Measurements from ENCODE around the gene GJC2. TPM values are rescaled to one million over a fixed set of nuclear protein-coding genes. Genes with fewer than 3 reads are reported as not detected.
A peak's percentile ranks its signal among the peaks of the same experiment; 100 is the strongest.

Gene GJC2
- total RNA-seq, 1 donor from 2014 or later, result 1.3 TPM

GRCh38 chr1:228134591-228134990, 15.1 kb upstream of the GJC2 start:
- H3K9me3 Mint-ChIP-seq, result no peaks in the 10 kb centered on the region
- no peak for DNase-seq (ENCODE audit: extremely low spot score, unreplicated experiment)
- no peak overlapping the region for H3K27ac Mint-ChIP-seq
- no peak overlapping the region for H3K4me3 Mint-ChIP-seq
- peaks cover 33% of the 10 kb centered on the region for H3K27me3 Mint-ChIP-seq
- no peaks in the 10 kb centered on the region for H3K36me3 Mint-ChIP-seq
- no peak for TF ChIP-seq CTCF (conservative IDR thresholded peaks at IDR 0.05)
- peaks cover 7% of the 10 kb centered on the region for H3K4me1 Mint-ChIP-seq (ENCODE audit: unreplicated experiment)

- DNase-seq (ENCODE audit: extremely low spot score, unreplicated experiment), result no peak
- no peak for TF ChIP-seq CTCF (conservative IDR thresholded peaks at IDR 0.05)
- H3K4me3 Mint-ChIP-seq, result no peak overlapping the region
- H3K36me3 Mint-ChIP-seq, result no peaks in the 10 kb centered on the region
- no peak overlapping the region for H3K27ac Mint-ChIP-seq
- H3K27me3 Mint-ChIP-seq, result peaks cover 33% of the 10 kb centered on the region
- no peaks in the 10 kb centered on the region for H3K9me3 Mint-ChIP-seq
- H3K4me1 Mint-ChIP-seq (ENCODE audit: unreplicated experiment), result no peaks in the 10 kb centered on the region
Measured at GRCh38 chr1:228136901-228137300, 12.8 kb upstream of the GJC2 start.

GRCh38 chr1:228139406-228139930, 10.3 kb upstream of the GJC2 start:
- Mint-ChIP-seq H3K36me3 (no peaks in the 10 kb centered on the region), H3K4me1 (ENCODE audit: unreplicated experiment) (peaks cover 15% of the 10 kb centered on the region), H3K4me3 (peak overlapping the region; percentile 94), H3K9me3 (no peaks in the 10 kb centered on the region), H3K27me3 (peaks cover 33% of the 10 kb centered on the region), H3K27ac (peak overlapping the region; percentile 98)
- DNase-seq (ENCODE audit: extremely low spot score, unreplicated experiment), result no peak
- no peak for TF ChIP-seq CTCF (conservative IDR thresholded peaks at IDR 0.05)

- Mint-ChIP-seq H3K9me3 (no peaks in the 10 kb centered on the region), H3K27me3 (peaks cover 28% of the 10 kb centered on the region), H3K27ac (peak within 1 kb of the TSS; percentile 98), H3K4me1 (ENCODE audit: unreplicated experiment) (peaks cover 15% of the 10 kb centered on the region), H3K4me3 (peak within 1 kb of the TSS; percentile 94), H3K36me3 (no peaks in the 10 kb centered on the region)
- peak; percentile 59 for TF ChIP-seq CTCF (conservative IDR thresholded peaks at IDR 0.05)
- DNase-seq (ENCODE audit: extremely low spot score, unreplicated experiment), result peak; percentile 99
Measured at GRCh38 chr1:228139931-228140723, 9.6 kb upstream of the GJC2 start, which contains the start of gene GUK1. Gene GUK1 (plus strand): TSS chr1:228140279. CDS start chr1:228140303, 24 bp downstream.

GRCh38 chr1:228140724-228141225, 9.0 kb upstream of the GJC2 start:
- no peak for DNase-seq (ENCODE audit: extremely low spot score, unreplicated experiment)
- no peak for TF ChIP-seq CTCF (conservative IDR thresholded peaks at IDR 0.05)
- Mint-ChIP-seq H3K4me1 (ENCODE audit: unreplicated experiment) (peaks cover 15% of the 10 kb centered on the region), H3K9me3 (no peaks in the 10 kb centered on the region), H3K27ac (peak overlapping the region; percentile 98), H3K4me3 (peak overlapping the region; percentile 94), H3K27me3 (peaks cover 24% of the 10 kb centered on the region), H3K36me3 (no peaks in the 10 kb centered on the region)

Data from type B pancreatic cell (in vitro differentiated cells).